HG03139 (cell line): ENCODE data around the gene BBOX1.
"Not testable (repeated sequence)": the region's sequence is repeated elsewhere in the genome, so short reads cannot be mapped to it uniquely, and the experiment has no call there.

Source experiments
- ATAC-seq: cut with Tn5 transposase; IDR thresholded peaks from one replicate; pipeline ENCODE4 v1.9.1; 2021; ENCODE audit not compliant: unreplicated experiment

BBOX1 gene

DNA sequence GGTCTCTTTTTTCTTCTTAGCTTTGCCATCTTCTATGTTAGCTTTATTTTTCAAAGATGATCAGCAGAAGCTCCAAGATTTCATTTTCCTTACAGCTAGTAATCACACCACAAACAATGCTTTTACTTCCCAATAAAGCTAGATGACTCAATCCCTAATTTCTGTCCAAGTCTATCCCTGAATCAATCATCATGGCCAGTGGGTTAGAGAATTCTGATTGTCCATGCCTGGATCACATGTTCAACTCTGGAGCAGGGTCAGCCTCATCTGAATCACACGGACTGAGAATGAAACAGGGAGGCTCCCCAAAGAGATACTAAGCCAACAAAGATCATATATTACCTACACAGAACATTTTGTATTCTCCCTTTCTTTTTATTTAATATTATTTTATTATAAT is 79.6 kb downstream of the BBOX1 start:
- no peak for ATAC-seq

DNA sequence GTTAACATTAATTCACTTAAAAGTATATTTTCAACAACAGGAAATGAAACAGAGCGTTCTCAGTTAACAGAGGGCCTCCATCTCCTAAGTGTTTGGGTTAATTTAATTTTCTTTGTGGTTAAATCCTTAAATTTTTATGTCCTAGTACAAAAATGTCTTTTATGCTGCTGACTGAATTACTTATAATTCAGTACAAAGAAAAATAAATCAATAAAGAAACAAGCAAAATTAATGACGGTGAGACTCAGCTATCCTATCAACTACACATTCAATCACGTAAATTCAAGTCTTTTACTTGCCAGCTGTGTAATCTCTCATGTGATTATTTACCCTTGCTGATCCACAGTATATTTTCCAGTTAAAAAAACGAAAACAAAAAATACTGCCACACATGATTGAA is 81.4 kb downstream of the BBOX1 start:
- no peak for ATAC-seq

DNA sequence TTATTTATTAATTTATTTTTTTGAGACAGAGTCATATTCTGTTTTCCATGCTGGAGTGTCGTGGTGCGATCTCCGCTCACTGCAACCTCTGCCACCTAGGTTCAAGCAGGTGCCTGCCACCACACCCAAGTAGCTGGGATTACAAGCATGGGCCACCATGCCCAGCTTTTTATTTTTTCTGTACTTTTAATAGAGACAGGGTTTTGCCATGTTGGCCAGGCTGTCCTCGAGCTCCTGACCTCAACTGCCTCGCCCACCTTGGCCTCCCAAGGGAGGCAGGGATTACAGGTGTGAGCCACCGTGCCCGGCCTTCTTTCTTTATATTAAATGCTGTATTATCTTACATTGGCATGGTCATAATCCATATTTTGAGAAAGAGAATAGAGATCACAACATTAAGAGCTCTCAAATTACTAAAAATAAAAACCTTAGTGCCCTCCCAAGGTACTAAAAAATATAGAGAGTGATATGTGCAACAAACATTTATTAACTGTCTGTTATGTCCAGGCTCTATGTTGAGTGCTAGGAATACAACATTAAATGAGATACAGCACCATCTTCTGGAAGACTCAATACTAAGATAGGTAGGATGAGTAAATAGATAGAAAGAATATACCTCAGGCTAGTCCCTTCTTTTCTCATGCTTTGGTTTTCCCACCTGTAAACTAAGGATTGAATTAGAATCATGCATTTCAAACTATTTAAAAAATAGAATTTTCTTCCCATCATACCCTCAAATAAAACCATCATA is 84.1 kb downstream of the BBOX1 start:
- ATAC-seq = no peak

DNA sequence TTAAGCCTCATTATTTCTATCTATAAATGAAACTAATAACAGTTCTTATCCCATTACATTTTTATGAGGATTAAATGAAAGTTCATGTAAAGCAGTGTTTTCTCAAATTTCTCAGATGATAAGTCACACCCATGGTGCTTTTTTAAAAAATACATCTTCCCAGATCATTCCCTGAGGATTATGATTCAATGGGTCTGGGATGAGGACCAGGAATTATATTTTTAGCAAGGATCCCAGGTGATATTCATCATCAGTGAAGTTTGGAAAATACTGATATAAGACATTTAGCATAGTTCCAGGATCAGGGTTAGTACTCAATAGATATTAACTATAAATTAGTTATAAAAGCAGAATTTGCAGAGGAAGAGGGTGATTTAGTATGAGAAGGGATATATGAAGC is 89.1 kb downstream of the BBOX1 start:
- ATAC-seq = no peak

DNA sequence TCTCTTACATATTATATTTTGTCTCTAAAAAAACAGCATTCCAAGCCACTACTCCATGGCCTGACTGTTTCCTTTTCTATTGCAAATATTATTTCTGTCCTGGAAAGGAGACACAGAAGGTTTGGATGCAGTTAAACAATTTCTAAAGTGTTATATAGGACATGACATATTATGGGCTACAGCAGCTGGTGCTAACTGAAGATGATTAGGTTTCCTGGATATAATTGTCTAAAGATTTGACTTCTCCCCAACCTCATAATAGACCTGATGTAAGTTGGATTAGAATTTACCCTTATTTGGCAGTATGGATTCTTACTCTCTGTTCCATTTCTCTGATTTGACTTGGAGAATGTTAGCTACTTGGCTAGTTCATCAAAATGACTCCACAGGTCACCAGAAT is 90.2 kb downstream of the BBOX1 start:
- ATAC-seq = no peak

DNA sequence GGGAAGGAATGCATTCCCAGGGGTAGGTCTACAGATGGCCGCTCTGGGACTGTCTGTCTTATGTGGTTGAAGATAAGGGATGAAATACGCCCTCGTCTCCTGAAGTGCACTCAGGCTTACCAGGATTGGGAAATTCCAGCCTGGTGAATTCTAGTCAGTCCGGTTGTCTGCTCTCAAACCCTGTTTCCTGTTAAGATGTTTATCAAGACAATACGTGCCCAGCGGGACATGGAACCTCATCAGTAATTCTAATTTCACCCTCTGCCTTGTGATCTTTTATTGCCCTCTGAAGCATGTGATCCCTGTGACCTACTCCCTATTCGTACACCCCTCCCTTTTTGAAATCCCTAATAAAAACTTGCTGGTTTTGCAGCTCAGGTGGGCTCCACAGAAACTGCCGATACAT is 95.3 kb downstream of the BBOX1 start:
- not testable (repeated sequence) for ATAC-seq

DNA sequence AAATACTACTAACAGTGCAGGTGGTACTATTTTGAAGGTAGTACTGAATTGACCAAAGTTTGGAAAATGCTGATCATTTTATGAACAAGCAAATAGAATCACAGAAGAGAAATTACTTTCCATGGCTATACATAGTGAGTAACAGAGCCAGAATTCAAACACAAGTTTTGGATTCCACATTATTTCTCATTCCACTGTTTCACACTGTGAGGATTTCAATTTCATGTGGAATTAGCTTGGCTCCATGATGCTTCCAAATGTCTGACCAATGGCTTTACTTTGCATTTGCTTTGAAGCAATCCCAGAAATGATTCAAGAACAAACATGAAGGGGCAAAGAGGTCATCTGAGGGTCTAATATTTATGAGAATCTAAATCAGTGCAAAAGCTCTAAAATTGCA is 98.1 kb downstream of the BBOX1 start:
- no peak for ATAC-seq

DNA sequence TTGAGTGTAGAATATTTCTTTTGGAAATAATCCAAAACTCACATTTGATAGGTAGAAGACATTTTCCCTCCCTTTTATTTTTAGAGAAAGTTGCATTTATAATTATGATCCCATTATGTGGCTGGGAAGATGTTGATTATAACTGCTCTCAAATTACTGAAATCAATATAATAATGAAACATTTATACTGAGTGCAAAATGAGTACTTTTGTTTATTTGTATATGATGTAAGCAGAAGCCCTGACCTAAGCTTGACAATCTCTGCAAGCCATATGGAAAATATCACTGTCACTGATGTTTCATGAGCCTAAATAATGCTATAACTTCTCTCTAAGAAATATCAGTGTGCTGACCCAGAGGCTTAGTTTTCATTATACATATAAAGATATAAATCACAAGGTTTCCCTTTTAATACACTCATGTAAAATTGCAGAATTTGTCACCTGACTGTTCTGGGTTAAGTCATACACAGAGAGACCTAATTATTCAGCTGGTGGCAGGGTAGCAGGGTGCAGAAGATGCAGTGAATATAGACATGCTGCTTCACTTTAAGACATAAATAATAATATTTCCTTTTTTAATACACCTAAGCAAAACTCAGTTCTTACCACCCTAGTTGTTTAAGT is 99.2 kb downstream of the BBOX1 start:
- no peak for ATAC-seq

DNA sequence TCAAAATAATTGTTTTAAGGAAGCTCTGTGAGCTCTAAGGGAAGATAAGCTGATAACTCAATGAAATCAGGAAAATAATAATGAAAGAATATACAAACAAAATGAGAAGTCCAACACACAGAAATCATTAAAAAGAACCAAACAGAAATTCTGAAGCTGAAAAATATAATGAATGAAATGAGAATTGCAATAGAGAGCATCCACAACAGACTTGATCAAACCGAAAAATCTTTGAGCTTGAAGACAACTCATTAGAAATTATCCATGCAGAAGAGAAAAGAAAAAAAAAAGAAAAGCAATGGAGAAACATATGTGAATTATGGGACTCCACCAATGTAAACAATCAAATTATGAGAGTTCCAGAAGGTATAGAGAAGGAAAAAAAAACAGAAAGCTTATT is 101.0 kb downstream of the BBOX1 start:
- no peak for ATAC-seq

DNA sequence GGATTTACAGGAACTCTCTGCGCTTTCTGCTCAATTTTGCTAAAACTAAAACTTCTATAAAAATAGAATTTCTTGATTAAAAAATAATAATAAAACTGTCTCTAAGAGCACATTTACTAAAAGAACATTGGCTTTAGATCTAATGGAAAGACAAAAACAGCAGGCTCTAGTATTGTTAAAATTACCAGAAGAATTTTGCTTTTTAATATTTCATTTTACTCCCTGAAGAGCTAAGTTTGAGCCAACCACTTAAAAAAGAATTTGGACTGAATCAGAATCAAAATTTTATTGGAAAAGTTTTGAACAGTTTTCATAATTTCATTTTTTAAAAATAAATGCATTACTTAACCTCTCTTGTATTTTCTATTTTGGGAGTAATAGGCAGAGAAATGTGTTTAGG is 107.3 kb downstream of the BBOX1 start:
- no peak for ATAC-seq

DNA sequence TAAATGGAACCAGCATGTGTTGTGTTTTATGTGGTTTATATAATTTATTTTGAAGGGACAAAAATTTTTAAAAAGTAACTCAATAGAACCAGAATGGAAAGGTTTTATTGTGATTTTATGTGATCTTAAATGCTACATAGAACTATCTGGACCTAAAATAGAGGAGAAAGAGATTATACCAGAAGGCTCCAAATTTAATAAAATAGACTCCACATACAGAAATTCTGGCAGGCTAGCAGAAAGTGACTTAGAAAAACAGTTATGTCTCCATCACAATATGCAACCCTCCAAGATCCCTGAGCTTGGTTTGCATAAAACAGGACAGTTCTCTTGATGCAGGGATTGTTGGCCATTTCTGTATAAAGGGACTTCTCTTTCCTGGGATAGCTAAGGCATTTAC is 107.9 kb downstream of the BBOX1 start:
- no peak for ATAC-seq

DNA sequence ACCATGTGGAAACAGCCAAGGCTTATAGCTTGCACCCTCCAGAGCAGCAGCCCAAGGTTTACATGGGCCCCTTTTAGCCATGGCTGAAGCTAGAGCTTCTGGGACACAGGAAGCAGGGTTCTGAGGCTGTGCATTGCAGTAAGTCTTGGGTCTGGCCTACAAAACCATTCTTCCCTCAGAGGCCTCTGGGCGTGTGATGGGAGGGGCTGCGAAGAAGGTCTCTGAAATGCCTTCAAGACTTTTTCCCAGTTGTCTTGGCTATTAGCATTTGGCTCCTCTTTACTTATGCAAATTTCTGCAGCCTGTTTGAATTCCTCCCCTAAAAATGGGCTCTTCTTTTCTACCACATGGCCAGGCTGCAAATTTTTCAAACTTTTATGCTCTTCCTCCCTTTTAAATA is 109.5 kb downstream of the BBOX1 start:
- no peak for ATAC-seq

DNA sequence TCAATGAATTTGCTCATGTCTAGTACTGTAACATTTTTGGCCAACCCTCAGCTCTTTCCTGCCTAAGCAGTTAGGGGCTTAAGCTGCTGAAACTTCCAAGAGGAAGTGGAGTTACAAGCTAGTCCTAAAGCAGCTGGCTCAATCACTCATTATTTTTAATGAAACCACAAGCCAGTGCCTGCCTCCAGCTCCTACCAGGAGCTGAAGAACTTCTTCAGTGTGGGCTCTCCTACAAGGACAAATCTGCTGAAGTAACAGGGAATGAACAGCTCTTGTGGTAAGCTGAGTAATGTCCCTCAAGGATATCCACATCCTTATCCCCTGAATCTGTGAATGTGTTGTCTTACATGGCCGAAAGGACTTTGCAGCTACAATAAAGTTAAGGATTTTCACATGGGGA is 112.5 kb downstream of the BBOX1 start:
- no peak for ATAC-seq

DNA sequence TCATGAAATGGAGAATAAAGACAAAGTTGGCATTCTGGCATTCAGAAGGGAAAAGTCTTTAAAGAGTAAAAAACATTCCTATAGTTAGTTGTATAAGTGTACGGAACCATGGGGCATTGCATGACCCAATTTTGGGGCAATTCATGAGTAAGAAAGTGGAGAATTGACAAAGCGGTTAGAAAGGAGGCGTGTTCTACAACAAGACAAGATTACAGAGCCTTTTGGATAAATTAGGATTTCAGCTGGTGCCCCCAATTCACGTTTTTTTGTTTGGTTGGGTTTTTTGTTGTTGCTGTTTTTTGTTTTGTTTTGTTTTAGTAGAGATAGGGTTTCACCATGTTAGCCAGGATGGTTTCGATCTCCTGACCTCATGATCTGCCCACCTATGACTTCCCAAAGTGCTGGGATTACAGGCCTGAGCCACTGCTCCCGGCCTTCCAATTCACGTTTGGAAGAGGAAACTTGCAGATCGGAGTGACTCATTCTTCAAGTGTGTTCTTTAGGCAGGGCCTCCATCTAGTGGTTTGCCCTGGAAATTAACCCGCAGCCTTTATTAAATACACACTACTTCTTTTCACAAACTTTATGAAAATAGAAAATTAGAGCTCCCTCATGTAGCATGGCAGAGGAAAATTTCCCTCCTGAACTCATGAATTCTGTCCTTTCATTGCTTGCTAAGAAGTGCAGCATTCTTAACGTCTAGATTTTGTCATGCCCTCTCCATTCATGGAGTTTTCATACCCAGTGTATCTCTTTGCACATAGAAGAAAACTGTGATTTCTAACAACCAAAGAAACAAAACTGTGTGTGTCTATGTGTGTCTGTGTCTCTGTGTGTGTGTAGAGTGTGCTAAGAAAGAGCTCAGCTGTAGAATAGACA is 118.1 kb downstream of the BBOX1 start:
- no peak for ATAC-seq

DNA sequence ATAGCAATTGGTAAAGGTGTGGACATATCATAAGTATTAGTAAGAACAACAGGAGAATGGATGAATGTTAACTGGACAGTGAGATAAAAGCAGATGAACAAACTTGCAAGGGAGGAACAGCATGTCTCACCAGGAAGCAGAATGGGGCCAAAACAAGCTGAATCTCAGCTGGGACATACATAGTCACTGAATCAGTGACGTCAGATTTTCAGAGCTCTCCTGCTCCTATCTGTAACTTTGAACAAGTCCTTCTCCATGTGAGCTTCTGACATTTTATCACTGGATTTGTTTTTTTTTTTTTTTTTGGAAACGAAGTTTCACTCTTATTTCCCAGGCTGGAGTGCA is 118.7 kb downstream of the BBOX1 start:
- ATAC-seq = no peak

DNA sequence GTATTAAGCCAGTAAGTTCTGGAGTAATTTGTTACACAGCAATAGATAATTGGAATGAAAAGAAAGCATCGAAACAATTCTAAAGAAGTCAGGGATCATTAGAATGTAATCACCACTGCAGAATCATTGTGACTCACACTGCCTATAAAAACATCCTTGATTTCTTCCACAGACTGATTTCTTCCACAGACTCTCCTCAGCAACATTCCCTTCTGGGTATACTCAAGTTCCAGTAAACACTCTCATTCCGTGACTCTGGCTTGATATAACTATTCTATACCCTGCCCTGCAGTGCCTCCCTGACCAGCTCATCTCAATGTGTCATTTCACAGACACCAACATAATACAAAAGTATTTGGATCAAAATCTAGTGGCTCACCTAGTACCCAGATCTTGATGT is 120.5 kb downstream of the BBOX1 start:
- no peak for ATAC-seq

DNA sequence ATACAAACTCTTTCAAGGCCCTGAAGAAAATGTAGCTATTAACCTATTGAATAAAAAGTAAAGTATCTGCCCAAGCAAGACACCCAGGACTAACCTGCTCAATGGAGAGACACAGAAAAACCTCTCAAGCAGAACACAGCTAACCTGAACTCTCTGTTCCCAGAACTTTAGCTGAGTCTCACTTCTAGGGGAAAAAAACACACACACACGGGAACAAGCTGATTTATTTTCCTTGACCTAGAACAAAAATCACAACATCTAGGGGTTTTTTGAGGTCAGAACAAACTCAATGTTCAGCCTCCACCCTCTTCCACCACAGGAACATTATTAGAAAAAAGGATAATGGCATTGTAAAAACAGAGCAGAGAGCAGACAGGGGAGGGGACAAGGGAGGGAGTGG is 121.6 kb downstream of the BBOX1 start:
- no peak for ATAC-seq

DNA sequence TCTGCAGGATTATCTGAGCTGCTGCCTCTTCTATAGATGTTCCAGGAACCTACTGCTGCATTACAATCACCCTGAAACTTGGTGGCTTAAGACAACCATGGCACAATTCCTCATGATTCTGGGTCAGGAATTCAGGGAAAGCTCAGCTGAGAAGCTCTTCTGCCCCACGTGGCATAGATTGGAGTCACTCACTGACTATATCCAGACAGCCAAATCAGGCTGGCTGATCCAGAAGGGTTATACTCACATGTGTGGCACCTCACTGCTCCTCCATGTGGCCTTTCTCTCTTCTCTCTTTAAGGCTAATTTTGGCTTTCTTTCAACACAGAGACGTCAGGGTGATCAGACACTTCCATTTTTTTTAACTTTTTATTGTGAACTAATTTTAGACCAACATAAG is 125.5 kb downstream of the BBOX1 start:
- no peak for ATAC-seq

DNA sequence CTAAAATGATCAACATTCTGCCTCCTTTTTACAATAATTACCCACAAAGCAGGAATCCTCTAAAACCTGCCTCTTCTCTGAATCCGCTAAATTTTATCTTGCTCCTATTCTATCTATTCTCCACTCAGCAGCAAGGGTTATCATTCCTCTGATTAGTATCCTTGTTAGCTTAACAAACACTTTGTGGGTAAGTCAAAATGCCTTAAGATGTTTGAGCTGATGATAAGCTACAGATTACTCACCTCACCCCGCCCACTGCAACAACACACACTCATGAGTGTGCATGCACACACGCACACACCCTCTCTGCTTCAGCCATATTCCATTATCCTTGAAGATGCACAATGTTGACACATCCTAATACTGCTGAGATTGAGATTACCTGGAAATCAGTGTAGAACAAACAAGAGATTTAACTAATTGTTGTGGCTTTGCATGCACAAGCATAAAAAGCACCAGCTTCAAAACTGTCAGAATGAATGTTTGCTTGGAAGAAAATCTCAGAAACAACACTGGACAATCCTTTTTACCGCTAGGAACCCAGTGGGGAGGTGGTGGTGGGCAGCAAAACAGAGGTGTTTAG is 130.9 kb downstream of the BBOX1 start:
- ATAC-seq = no peak

DNA sequence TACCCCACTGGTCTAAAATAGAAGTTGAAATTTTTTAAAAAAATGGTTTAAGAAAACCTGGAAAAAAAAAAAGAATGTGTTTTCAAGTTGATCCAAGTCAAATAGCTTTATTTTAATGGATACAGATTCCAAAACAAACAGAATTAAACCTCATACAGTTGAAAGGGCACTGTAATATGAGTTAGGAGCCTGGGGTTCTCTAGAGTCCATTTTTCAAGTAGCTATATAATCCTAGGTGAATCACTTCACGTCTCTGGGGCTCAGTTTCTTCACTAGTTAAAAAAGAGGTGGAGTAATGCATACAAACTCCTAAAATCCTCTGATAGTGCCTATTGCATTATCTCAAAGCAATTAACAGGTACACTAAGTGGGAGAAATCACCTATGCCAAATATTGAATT is 132.9 kb downstream of the BBOX1 start:
- ATAC-seq = no peak

DNA sequence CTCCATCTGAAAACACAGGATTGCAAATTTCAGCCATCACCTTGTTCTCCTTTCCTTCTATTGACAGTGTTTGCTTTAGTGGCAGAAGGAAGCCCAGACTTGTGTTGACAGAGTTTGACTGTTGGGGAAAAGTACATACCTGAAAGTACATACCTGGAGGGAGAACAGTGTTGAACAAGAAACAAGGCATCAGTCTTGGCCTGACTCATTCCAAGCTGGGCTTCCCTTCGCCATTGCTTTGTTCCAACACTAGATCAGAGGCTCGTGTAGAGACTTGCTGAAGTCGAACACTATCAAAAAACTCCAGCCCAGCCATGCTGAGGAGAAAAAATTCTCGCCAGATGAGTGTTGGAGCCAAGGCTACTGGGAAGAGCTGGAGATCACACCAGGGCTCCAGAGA is 133.4 kb downstream of the BBOX1 start:
- no peak for ATAC-seq
